Astrocyte of the cerebellum (primary cell): ENCODE measurements around the gene NAA30.
"Not testable (repeated sequence)": the region's sequence is repeated elsewhere in the genome, so short reads cannot be mapped to it uniquely, and the experiment has no call there.

Experiments used
- DNase-seq: peaks from one replicate; pipeline ENCODE4 v3.0.0-alpha.2; 2011; ENCODE audit warnings: low read depth
- H3K4me3 ChIP-seq: 2 replicates; pipeline ENCODE4 v1.5.1; 2011; ENCODE audit warnings: mild to moderate bottlenecking, low read depth, low read length, moderate library complexity
- CTCF ChIP-seq: IDR thresholded peaks from 2 replicates; pipeline ENCODE4 v1.5.1; 2012; ENCODE audit warnings: low read length, low read depth, moderate library complexity, mild to moderate bottlenecking; ENCODE audit errors: missing control alignments
- in situ Hi-C: cut with HindIII; loops from 2 replicates; pipeline ENCODE4 v1.10.0; 2017; ENCODE audit warnings: low sequenced_read_pairs

Gene NAA30

GRCh38 chr14:57362361-57362760 lies 28.0 kb upstream of the NAA30 start:
- H3K4me3 ChIP-seq, result no peak overlapping the region
- in situ Hi-C loops, result no loop called here
- peak; percentile 9 for DNase-seq
- TF ChIP-seq CTCF, result no peak

DNA sequence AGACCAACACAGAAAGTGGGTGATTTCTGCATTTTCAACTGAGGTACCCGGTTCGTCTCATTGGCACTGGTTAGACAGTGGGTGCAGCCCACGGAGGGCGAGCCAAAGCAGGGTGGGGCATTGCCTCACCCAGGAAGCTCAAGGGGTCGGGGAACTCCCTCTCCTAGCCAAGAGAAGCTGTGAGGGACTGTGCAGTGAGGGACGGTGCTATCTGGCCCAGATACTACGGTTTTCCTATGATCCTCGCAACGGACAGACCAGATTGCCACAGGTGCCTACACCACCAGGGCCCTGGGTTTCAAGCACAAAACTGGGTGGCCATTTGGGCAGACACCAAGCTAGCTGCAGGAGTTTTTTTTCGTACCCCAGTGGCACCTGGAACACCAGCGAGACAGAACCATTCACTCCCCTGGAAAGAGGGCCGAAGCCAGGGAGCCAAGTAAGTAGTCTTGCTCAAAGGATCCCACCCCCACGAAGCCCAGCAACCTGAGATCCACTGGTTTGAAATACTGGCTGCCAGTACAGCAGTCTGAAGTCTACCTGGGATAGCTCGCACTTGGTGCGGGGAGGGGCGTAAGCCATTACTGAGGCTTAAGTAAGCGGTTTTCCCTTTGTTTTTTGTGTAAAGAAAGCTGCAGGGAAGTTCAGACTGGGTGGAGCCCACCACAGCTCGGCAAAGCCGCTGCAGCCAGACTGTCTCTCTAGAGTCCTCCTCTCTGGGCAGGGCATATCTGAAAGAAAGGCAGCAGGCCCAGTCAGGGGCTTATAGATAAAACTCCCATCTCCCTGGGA lies 25.5 kb upstream of the NAA30 start:
- no peak for TF ChIP-seq CTCF
- in situ Hi-C loops, result no loop called here
- no peak overlapping the region for H3K4me3 ChIP-seq
- no peak for DNase-seq

GRCh38 chr14:57370187-57370586 lies 20.2 kb upstream of the NAA30 start:
- DNase-seq, H3K4me3 ChIP-seq, in situ Hi-C loops: not testable (repeated sequence)

DNA sequence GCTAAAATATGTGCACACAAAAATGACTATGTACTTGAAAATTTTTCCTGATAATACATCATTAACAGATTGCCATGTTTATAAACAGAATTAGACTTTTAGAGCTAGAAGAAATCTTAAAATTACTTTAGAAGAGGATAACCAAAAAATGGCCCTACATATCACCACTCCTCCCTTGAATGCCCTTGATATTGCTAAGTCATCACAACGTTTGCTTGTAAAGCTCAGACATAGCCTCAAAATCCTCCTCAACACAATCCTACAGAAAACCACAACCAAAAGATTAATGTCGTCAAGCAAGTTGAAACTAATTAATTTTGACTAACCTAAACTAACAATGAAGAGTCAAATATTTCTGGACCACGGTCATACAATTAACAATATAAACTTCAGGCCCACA lies 19.4 kb upstream of the NAA30 start:
- in situ Hi-C loops, result no loop called here
- TF ChIP-seq CTCF, result no peak
- no peak for DNase-seq
- no peak overlapping the region for H3K4me3 ChIP-seq

DNA sequence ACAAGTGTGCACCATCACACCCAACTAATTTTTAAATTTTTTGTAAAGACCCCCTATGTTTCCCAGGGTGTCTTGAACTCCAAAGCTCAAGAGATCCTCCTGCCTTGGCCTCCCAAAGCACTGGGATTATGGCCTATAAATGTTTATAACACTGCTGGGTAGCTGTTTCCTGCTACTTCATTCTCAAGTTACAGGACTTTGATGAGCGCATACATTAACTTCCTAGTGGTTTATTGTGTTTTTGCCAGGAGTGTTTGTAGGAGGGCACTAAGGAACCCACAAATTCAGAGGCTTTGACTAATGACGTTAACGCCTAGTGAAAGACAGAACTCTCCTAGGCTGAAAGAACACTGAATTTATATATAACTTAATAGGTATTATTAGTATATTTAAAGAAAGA lies 15.2 kb upstream of the NAA30 start:
- no peak for TF ChIP-seq CTCF
- in situ Hi-C loops, result no loop called here
- no peak for DNase-seq
- H3K4me3 ChIP-seq, result no peak overlapping the region

- DNase-seq, result no peak
- in situ Hi-C loops, result no loop called here
- TF ChIP-seq CTCF, result no peak
- no peak overlapping the region for H3K4me3 ChIP-seq
These were observed 11.7 kb upstream of the NAA30 start for GRCh38 chr14:57378661-57379060.

DNA sequence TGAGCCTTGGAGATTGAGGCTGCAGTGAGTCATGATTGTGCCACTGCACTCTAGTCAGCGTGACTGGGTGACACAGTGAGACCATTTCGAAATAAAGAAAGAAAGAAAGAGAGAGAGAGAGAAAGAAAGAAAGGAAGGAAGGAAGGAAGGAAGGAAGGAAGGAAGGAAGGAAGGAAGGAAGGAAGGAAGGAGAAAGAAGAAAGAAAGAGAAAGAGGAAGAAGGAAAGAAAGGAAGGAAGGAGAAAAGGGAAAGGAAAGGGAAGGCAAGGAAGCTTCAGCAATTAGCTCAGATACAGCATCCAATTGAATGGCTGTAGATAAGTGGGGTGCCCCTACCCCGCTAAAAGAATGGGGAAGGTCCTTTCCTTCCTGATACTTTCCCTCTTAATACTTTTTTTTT lies 9.5 kb upstream of the NAA30 start:
- in situ Hi-C loops, result no loop called here
- H3K4me3 ChIP-seq, result no peak overlapping the region
- TF ChIP-seq CTCF, result no peak
- no peak for DNase-seq
